HG03108 (cell line): ENCODE measurements around the gene STT3B.

Experiments used
- ATAC-seq: cut with Tn5 transposase; IDR thresholded peaks from one replicate; pipeline ENCODE4 v1.9.1; 2021; ENCODE audit warnings: moderate library complexity; ENCODE audit not compliant: unreplicated experiment

The STT3B gene

GRCh38 chr3:31550452-31551251, 17.9 kb downstream of the STT3B start:
- ATAC-seq: no peak

GRCh38 chr3:31551646-31552045, 18.9 kb downstream of the STT3B start:
- no peak for ATAC-seq

- no peak for ATAC-seq
Measured at GRCh38 chr3:31552103-31552502, 19.4 kb downstream of the STT3B start.

- no peak for ATAC-seq
Measured at GRCh38 chr3:31553258-31553657, 20.5 kb downstream of the STT3B start.

GRCh38 chr3:31555204-31555603, 22.5 kb downstream of the STT3B start:
- ATAC-seq: no peak

GRCh38 chr3:31559872-31560534, 27.3 kb downstream of the STT3B start:
- ATAC-seq: no peak

GRCh38 chr3:31561891-31562290, 29.2 kb downstream of the STT3B start:
- no peak for ATAC-seq

GRCh38 chr3:31562525-31562924, 29.8 kb downstream of the STT3B start:
- ATAC-seq: no peak

GRCh38 chr3:31565288-31565687, 32.6 kb downstream of the STT3B start:
- no peak for ATAC-seq

GRCh38 chr3:31567036-31567435, 34.3 kb downstream of the STT3B start:
- ATAC-seq: peak; percentile 59

- ATAC-seq: no peak
Measured at GRCh38 chr3:31568649-31569048, 35.9 kb downstream of the STT3B start.

GRCh38 chr3:31571325-31571724, 38.6 kb downstream of the STT3B start:
- no peak for ATAC-seq

- peak; percentile 37 for ATAC-seq
Measured at GRCh38 chr3:31572236-31573004, 39.7 kb downstream of the STT3B start.

GRCh38 chr3:31573036-31573779, 40.5 kb downstream of the STT3B start:
- peak; percentile 45 for ATAC-seq

- ATAC-seq: no peak
Measured at GRCh38 chr3:31575448-31575847, 42.7 kb downstream of the STT3B start.

- ATAC-seq: no peak
Measured at GRCh38 chr3:31576521-31576920, 43.8 kb downstream of the STT3B start.

- ATAC-seq: no peak
Measured at GRCh38 chr3:31577232-31577631, 44.5 kb downstream of the STT3B start.

GRCh38 chr3:31579828-31580227, 47.1 kb downstream of the STT3B start:
- ATAC-seq: no peak

- ATAC-seq: no peak
Measured at GRCh38 chr3:31580645-31581044, 47.9 kb downstream of the STT3B start.

- ATAC-seq: no peak
Measured at GRCh38 chr3:31581660-31582059, 48.9 kb downstream of the STT3B start.

- no peak for ATAC-seq
Measured at GRCh38 chr3:31589228-31589627, 56.5 kb downstream of the STT3B start.
